Activated naive CD8-positive, alpha-beta T cell treated with anti-CD3 and anti-CD28 coated beads, Interleukin-2, amount 10 ng/mL, durations not matched to agents 7 days and 5 days (primary cell): ENCODE data around the gene CBX3. TPM values are rescaled to one million over a fixed set of nuclear protein-coding genes. Genes with fewer than 3 reads are reported as not detected.

Experiments
- total RNA-seq, 2 experiments: library from RNA; stranded (reverse); gene quantifications; one replicate each; pipeline ENCODE4 v1.2.3, GENCODE V29; 2021

CBX3 gene
- total RNA-seq, 2 experiments from 2014 or later, result 227 to 235 TPM

Other genes with a start within 250 kb of the CBX3 start
- gene NFE2L3, start 49.5 kb upstream of the CBX3 start, total RNA-seq, result 10 to 100 TPM in 1 of 2 experiments, 1 to 10 TPM in 1; 10.0 to 10.3 TPM
- gene HNRNPA2B1, start 999 bp upstream of the CBX3 start, total RNA-seq, result 100 to 1,000 TPM; 653 to 667 TPM
- 10 to 100 TPM; 31.0 to 31.6 TPM for gene SNX10, start 90.1 kb downstream of the CBX3 start, total RNA-seq